Activated T-cell treated with anti-CD3 and anti-CD28 coated beads for 24 hours (primary cell): ENCODE results near the gene UMPS.
"Not testable (repeated sequence)": the region's sequence is repeated elsewhere in the genome, so short reads cannot be mapped to it uniquely, and the experiment has no call there.

Experiments
- DNase-seq: peaks from one replicate; pipeline ENCODE4 v3.0.0-alpha.2; 2020; ENCODE audit warnings: low read depth

Gene UMPS

GRCh38 chr3:124707223-124707622, 23.0 kb upstream of the UMPS start:
- DNase-seq: not testable (repeated sequence)

GRCh38 chr3:124707656-124708062, 22.6 kb upstream of the UMPS start:
- no peak for DNase-seq

- DNase-seq: no peak
Measured at GRCh38 chr3:124714223-124714853, 15.9 kb upstream of the UMPS start.

DNA sequence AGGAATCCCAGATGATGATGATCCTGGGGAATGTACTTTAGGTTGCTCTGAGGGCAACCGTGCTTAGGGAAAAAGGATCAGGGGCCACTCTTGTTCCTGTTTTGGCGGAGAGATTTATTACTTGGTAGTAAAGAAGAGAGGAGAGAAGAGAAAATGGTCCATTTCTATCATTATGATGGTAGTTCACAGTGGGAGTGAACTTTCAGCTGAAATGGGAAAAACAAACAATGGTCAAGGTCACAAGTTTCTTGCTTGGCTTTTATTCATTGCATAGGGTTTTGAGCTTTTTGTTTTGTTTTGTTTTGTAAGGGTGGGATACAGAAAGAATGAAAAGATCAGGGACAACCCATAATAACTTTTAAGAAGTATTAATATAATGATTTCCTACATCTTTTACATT, 7.7 kb upstream of the UMPS start:
- DNase-seq: no peak

DNA sequence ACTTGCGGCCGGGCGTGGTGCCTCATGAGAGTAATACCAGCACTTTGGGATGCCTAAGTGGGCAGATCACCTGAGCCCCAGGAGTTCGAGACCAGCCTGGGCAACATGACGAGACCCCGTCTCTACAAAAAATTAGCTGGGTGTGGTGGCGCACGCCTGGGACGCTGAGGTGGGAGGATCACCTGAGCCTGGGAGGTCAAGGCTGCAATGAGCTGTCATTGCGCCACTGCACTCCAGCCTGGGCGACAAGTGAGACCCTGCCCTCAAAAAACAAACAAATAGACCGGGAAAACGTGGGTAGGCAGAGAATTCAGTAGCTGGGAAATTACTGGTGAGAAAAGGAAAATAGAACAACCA, 667 bp downstream of the UMPS start:
- no peak for DNase-seq

DNA sequence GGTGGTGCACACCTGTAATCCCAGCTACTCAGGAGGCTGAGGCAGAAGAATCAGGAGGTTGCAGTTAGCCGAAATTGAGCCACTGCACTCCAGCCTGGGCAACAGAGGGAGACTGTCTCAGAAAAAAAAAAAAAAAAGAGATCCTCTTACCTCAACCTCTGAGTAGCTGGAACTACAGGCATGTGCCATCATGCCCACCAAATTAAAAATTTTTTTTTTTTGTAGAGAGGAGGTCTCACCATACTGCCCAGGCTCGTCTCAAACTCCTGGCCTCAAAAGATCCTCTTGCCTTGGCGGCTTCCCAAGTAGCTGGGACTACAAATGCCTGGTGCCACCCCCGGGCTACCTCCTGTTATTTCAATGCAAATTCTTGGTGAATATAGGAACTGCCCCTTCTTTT, 1.5 kb downstream of the UMPS start:
- DNase-seq: no peak

GRCh38 chr3:124741027-124741426, 10.8 kb downstream of the UMPS start:
- no peak for DNase-seq

GRCh38 chr3:124745756-124746155, 15.5 kb downstream of the UMPS start:
- DNase-seq: no peak

- no peak for DNase-seq
Measured at GRCh38 chr3:124747111-124747981, 17.1 kb downstream of the UMPS start.

DNA sequence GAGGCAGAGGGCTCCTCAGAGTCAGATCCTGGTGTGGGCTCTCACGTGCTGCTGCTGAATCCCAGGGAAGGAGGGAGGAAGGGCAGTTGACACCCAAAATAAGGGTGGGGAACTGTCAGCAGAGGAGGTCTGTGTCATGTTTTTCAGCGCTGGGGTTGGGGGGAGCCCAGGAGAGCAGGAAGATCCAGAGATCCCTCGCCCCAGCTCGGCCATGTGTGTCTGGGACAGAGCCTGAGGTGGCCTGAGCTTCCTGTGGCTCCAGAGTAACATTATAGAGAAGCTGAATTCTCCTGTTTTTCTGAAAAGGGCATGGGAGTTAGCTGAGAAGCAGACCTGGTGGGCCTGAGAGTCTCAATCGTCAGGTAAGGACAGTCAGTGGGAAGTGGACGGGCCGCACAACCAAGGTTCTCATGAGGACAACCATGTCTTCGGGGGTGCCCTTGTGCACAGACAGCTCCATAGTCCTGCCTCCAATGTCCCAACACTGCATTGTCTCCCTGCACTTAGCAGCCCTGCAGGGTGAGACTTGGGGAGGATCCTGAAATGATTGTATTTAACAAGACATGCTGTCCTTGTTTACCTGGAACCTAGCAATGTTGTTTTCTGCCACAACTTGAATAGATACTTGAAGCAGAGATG, 18.4 kb downstream of the UMPS start:
- no peak for DNase-seq

DNA sequence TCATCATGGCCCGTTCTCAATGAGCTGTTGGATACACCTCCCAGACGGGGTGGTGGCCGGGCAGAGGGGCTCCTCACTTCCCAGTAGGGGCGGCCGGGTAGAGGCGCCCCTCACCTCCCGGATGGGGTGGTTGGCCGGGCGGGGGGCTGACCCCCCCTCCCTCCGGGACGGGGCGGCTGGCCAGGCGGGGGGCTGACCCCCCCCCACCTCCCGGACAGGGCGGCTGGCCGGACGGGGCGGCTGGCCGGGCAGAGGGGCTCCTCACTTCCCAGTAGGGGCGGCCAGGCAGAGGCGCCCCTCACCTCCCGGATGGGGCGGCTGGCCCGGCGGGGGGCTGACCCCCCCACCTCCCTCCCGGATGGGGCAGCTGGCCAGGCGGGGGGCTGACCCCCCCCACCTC, 19.6 kb downstream of the UMPS start:
- DNase-seq: not testable (repeated sequence)

DNA sequence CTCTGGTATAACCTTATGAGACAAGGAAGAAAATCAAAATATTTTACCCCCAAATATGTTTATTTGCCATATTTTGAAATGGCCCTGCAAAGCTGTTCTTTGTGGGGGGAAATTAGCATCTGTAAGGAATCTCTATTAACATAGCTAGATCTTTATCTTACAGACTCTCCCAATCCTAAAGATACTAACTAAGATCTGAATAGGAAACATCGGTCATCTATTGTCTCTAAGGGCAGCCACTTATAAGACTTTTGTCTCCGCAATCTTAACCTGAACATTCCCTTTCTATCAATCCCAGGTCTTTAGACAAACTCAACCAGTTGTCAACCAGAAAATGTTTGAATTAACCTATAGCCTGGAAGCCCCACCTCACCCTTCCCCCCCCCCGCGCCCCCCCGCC, 21.2 kb downstream of the UMPS start:
- DNase-seq: no peak

- no peak for DNase-seq
Measured at GRCh38 chr3:124752051-124752450, 21.8 kb downstream of the UMPS start.

DNA sequence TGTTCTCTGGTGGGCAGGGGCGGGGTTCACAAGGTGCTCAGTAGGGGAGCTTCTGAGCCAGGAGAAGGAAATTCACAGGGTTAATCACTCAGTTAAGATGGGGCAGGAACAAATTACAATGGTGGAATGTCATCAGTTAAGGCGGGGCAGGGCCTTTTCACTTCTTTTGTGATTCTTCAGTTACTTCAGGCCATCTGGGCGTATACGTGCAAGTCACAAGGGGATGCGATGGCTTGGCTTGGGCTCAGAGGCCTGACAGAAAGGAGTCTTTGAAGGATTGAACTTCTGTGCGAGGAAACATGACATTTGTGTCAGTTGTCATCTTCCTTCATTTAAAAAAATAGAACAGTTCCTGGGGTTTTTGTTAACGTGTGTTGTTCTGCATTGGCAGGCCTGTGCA, 27.7 kb downstream of the UMPS start:
- DNase-seq: not testable (repeated sequence)

- DNase-seq: no peak
Measured at GRCh38 chr3:124758851-124759635, 28.8 kb downstream of the UMPS start.

- no peak for DNase-seq
Measured at GRCh38 chr3:124759666-124760401, 29.6 kb downstream of the UMPS start.

- DNase-seq: no peak
Measured at GRCh38 chr3:124760601-124761000, 30.3 kb downstream of the UMPS start.

DNA sequence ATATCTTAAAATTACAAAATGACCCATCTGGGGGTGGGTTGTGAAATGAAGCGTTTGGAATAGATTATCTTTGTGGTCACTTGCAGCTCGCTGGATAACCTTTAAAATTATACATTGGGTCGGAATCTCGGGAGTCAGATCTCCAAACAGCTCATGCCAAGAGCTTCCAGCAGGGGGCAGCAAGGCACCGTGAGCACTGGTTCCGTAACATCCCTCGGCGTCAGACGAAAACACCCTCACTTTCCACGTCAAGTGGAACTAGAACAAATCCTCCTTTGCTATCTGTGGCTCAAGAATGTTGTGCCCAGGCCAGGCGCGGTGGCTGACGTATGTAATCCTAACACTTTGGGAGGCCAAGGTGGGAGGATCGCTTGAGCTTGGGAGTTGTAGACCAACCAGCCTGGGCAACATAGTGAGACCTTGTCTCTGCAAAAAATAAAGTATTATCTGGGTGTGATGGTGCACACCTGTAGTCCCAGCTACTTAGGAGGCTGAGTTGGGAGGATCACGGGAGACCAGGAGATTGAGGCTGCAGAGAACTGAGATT, 31.1 kb downstream of the UMPS start:
- peak; percentile 67 for DNase-seq

DNA sequence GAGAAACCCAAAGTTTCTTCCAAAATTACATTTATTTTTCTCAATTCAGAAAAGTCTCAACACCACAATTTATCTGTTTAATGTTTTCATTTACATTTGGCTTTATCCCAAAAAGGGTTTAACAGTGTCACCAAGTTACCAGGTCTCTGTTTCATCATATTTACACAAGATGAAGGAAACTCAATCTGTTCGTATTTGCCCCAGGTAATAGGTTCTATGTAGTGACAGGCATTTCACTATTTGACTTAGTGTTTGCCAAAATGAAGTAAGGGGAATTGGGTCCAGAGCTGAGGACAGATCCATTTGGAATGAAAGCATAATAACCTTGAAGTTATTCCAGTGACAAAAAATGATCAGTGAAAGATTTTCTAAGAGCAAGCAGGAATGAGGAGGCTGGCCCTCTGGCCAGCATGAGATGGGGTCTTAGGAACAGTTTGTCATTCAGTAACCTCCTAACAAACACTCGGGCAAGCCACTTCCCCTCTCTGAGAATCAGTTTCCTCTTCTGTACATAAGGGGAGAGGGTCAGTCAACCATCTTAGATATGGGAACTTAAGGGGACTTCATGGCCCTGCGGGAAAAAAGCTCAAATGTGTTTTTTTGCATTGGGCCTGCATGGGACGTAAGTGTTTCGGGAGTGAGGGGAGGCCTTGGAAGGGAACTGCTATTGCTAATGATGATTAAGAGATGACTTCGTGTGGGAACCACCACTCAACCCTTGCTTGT, 31.8 kb downstream of the UMPS start:
- DNase-seq: no peak

- no peak for DNase-seq
Measured at GRCh38 chr3:124762661-124763011, 32.4 kb downstream of the UMPS start.

DNA sequence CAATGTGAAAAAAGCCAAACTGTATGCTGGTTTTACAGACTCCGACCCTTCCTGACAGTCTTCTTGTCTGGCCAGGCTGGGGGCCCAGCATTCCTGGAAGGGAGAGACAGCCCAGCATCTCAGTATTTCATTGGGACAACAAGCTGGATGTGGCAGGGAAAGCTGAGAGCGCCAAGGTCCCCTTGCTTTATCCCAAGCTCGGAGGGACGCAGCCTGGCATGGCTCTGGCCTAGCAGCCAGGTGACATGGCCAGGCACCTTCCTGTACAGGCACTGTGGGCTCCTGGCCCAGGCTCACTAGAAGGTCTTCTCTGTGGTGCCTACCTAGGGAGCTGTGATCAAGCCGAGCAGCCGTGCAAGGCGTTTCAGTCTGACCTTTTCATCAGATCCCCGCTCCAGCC, 33.0 kb downstream of the UMPS start:
- no peak for DNase-seq
